ENCODE data around the gene CMSS1. TPM values are rescaled to one million over a fixed set of nuclear protein-coding genes. Genes with fewer than 3 reads are reported as not detected.
"Not testable (repeated sequence)": the region's sequence is repeated elsewhere in the genome, so short reads cannot be mapped to it uniquely, and the experiment has no call there.

CMSS1 gene
- total RNA-seq, 2 experiments from 2014 or later = 95.8 to 106 TPM

DNA sequence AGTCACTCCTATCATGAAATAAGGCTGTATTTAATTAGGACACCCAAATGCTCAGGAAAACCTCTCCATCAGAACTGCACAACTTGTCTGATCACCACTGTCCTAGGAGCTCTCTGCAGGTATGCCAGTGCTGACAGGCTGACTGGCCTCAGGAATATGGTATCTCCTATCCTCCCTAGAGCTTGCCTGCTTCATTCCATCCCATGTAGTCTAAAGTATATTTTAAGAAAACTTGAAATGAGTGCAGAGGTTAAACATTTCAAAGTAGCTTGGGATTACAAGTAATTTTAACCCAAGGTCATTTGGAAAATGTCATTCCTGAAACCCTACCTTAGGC lies 273.0 kb downstream of the CMSS1 start:
- peaks cover 8% of the 10 kb centered on the region for H3K4me1 Mint-ChIP-seq (ENCODE audit: low read depth)
- intact Hi-C loops (cut with micrococcal nuclease) = no loop called here
- no peak overlapping the region for H3K27ac Mint-ChIP-seq
- CTCF ChIA-PET = interaction anchor here (0.9 to 1.4 kb wide), 3 partner anchors 14 to 163 kb away, joined by 4 to 7 read pairs (median 4); no protein-coding TSS in a partner anchor
- H3K36me3 Mint-ChIP-seq (ENCODE audit: low read depth) = peaks cover 5% of the 10 kb centered on the region
- no peak for DNase-seq
- H3K4me3 Mint-ChIP-seq = no peak overlapping the region
- H3K9me3 Mint-ChIP-seq = no peaks in the 10 kb centered on the region
- no peaks in the 10 kb centered on the region for H3K27me3 Mint-ChIP-seq (ENCODE audit: low read depth)

DNA sequence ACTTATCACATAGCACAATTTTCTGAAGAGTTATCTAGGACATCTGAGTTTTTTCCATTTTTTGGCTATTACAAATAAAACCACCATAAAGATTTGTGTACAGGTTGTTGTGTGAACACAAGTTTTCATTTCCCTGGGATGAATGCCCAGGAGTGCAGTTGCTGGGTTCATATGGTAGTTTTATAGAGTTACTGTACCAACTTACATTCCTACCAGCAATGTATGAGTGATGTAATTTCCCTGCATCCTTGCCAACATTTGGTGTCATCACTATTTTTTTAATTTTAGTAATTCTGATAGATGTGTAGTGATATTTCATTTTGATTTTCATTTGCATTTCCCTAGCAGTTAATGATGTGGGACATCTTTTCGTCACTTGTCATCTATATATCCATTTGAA lies 276.2 kb downstream of the CMSS1 start:
- CTCF ChIA-PET = no interaction called here
- Mint-ChIP-seq H3K4me1 (ENCODE audit: low read depth) (peaks cover 2% of the 10 kb centered on the region), H3K9me3 (no peaks in the 10 kb centered on the region), H3K36me3 (ENCODE audit: low read depth) (peaks cover 6% of the 10 kb centered on the region), H3K27me3 (ENCODE audit: low read depth) (no peaks in the 10 kb centered on the region), H3K27ac (no peak overlapping the region), H3K4me3 (no peak overlapping the region)
- intact Hi-C loops (cut with micrococcal nuclease) = no loop called here
- no peak for DNase-seq

DNA sequence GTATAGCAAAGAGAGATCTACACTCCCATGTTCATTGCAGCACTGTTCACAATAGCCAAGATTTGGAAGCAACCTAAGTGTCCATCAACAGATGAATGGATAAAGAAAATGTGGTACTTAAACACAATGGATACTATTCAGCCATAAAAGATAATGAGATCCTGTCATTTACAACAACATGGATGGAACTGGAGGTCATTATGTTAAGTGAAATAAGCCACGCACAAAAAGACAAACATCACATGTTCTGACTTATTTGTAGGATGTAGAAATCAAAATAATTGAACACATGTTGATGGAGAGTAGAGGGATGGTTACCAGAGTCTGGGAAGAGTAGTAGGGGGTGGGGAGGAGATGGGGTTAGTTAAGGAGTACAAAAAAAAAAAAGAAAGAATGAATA lies 278.6 kb downstream of the CMSS1 start:
- H3K27me3 Mint-ChIP-seq (ENCODE audit: low read depth); DNase-seq; H3K9me3 Mint-ChIP-seq; H3K27ac Mint-ChIP-seq; intact Hi-C loops (cut with micrococcal nuclease); H3K4me3 Mint-ChIP-seq; H3K4me1 Mint-ChIP-seq (ENCODE audit: low read depth): not testable (repeated sequence)
- CTCF ChIA-PET = interaction anchor here (1.2 kb wide), 1 partner anchor 11 kb away, joined by 3 read pairs; no protein-coding TSS in a partner anchor
- peaks cover 14% of the 10 kb centered on the region for H3K36me3 Mint-ChIP-seq (ENCODE audit: low read depth)

DNA sequence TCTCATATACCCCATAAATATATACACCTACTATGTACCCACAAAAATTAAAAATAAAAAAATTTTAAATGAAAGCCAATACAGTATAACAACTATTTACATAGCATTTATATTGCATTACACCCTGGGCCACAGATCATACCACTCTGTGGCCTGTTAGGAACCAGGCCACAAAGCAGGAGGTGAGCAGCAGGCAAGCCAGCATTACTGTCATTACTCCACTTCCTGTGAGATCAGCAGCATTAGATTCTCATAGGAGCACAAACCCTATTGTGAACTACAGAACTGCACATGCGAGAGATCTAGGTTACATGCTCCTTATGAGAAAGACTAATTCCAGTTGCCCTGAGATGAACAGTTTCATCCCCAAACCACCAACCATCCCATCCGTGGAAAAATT lies 279.2 kb downstream of the CMSS1 start:
- Mint-ChIP-seq H3K27ac (no peak overlapping the region), H3K4me3 (no peak overlapping the region), H3K4me1 (ENCODE audit: low read depth) (peaks cover 2% of the 10 kb centered on the region), H3K9me3 (no peaks in the 10 kb centered on the region), H3K36me3 (ENCODE audit: low read depth) (peaks cover 15% of the 10 kb centered on the region), H3K27me3 (ENCODE audit: low read depth) (no peaks in the 10 kb centered on the region)
- no peak for DNase-seq
- CTCF ChIA-PET = no interaction called here
- intact Hi-C loops (cut with micrococcal nuclease) = no loop called here

DNA sequence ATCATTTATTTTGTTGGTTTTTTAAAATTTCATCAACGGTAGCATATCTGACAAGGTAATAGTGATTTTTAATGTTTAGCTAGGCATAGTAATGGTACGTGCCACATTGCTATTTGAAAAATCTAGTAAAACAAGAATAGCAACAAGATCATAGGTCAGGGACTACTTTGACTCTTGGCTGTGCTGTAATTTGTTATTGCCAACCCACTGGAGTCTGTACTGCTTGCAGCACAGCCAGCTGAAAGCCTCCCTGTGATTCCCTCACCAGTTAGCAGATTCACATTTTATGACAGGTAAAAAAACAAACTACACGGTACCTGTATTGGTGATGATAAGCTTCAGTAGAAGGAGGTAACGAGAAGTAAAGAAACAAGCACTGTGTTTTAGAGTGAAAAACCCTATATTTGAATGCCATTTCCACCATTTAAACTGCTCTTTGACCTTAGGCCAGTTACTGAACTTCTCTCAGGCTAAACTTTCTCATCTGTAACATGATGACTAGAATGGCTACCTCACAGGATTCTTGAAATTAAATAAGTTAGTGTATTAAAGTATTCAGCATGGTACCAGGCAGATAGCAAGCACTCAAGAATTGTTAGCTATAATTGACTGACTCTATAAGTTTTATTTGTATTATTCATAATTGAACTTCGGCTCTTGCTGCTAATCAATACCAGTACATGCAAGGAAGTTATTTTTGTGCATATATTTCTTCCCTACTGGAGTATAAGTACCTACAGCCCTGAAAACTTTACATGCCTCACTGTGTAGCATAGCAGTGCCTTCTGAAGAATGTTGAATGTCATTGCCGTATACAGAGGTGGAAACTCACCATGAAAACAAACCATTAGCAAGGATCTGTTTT lies 280.5 kb downstream of the CMSS1 start:
- no peaks in the 10 kb centered on the region for H3K27me3 Mint-ChIP-seq (ENCODE audit: low read depth)
- CTCF ChIA-PET = interaction anchor here (0.6 kb wide), 1 partner anchor 254 kb away, joined by 3 read pairs; no protein-coding TSS in a partner anchor
- no peak overlapping the region for H3K27ac Mint-ChIP-seq
- intact Hi-C loops (cut with micrococcal nuclease) = no loop called here
- no peaks in the 10 kb centered on the region for H3K9me3 Mint-ChIP-seq
- peaks cover 16% of the 10 kb centered on the region for H3K36me3 Mint-ChIP-seq (ENCODE audit: low read depth)
- peaks cover 2% of the 10 kb centered on the region for H3K4me1 Mint-ChIP-seq (ENCODE audit: low read depth)
- no peak for DNase-seq
- no peak overlapping the region for H3K4me3 Mint-ChIP-seq

DNA sequence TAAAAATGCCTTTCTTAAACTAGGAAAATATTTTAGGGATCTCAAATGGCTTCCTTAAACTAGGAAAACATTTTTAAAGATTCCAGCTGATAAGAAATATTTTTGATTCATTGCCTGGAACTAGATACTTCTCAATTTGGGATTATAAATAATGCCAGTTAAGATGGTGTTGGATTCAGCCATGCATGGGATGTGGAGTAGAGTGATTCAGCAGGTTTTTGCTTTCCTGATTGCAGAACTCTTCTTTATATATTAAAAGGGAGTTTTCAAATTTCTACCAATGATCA lies 281.1 kb downstream of the CMSS1 start:
- H3K4me1 Mint-ChIP-seq (ENCODE audit: low read depth) = no peaks in the 10 kb centered on the region
- intact Hi-C loops (cut with micrococcal nuclease) = no loop called here
- H3K9me3 Mint-ChIP-seq = no peaks in the 10 kb centered on the region
- CTCF ChIA-PET = no interaction called here
- H3K4me3 Mint-ChIP-seq = no peak overlapping the region
- H3K27ac Mint-ChIP-seq = no peak overlapping the region
- no peaks in the 10 kb centered on the region for H3K27me3 Mint-ChIP-seq (ENCODE audit: low read depth)
- peaks cover 16% of the 10 kb centered on the region for H3K36me3 Mint-ChIP-seq (ENCODE audit: low read depth)
- DNase-seq = no peak

DNA sequence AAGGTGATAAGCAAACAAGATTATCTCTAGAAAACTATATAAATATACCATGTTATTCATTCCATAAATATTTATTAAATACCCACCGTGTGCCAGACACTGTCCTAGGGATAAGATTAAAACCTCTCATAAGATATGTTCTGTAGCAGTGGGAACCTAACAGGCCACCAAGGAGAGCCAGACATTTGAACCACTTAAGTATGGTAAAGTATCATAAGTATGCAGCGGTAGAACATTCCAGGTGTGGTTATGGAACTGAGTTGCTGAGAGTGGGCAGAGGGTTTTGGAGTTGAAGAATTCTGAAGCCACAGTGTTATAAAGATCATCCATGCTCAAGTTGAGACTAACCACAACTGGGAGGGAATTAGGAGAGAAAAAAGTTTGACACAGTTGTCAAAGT lies 282.0 kb downstream of the CMSS1 start:
- H3K27me3 Mint-ChIP-seq (ENCODE audit: low read depth) = no peaks in the 10 kb centered on the region
- no peak overlapping the region for H3K4me3 Mint-ChIP-seq
- peaks cover 14% of the 10 kb centered on the region for H3K36me3 Mint-ChIP-seq (ENCODE audit: low read depth)
- no peaks in the 10 kb centered on the region for H3K4me1 Mint-ChIP-seq (ENCODE audit: low read depth)
- intact Hi-C loops (cut with micrococcal nuclease) = no loop called here
- DNase-seq = no peak
- H3K27ac Mint-ChIP-seq = no peak overlapping the region
- no peaks in the 10 kb centered on the region for H3K9me3 Mint-ChIP-seq
- CTCF ChIA-PET = no interaction called here

DNA sequence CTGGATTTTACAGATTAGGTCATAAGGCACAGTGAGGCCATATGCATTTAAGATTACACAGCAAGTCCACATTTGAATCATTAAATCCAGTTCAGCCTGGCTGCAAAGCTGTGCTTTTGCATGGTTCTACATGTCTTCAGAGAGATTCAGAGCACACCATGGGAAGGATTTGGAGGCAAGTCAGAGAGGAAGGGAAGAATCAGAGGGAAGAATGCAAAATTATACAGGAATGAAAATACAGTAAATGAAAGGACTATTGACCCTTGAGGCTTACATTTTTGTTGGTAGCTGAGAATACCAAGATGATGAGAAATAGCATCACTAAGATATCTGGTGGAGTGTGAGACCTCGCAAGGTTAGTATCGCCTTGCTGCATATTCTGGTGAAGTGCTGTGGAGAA lies 282.8 kb downstream of the CMSS1 start:
- no peak for DNase-seq
- H3K9me3 Mint-ChIP-seq = no peaks in the 10 kb centered on the region
- intact Hi-C loops (cut with micrococcal nuclease) = no loop called here
- CTCF ChIA-PET = no interaction called here
- H3K27ac Mint-ChIP-seq = no peak overlapping the region
- peaks cover 8% of the 10 kb centered on the region for H3K4me1 Mint-ChIP-seq (ENCODE audit: low read depth)
- H3K36me3 Mint-ChIP-seq (ENCODE audit: low read depth) = peaks cover 12% of the 10 kb centered on the region
- no peaks in the 10 kb centered on the region for H3K27me3 Mint-ChIP-seq (ENCODE audit: low read depth)
- no peak overlapping the region for H3K4me3 Mint-ChIP-seq

DNA sequence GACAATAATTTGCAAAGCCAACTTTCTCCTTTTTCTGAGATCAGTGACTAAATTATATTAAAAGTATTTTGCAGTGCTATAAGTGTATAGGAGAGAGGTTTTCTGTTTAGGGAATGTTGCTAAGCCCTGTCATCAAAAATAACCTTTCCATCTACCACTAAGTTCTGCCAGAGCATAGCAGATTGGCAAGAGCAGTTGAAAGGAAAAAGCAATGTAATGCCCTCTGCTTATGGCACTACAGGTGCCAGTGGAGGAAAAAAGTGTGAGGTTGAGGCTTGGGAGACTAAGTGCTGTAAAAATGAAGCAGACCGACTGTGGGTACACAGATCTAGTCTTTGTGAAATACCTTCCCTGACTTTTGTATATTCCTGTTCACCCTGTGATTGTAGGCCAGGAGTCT lies 285.1 kb downstream of the CMSS1 start:
- Mint-ChIP-seq H3K9me3 (no peaks in the 10 kb centered on the region), H3K4me1 (ENCODE audit: low read depth) (peaks cover 24% of the 10 kb centered on the region), H3K27ac (no peak overlapping the region), H3K4me3 (no peak overlapping the region), H3K27me3 (ENCODE audit: low read depth) (no peaks in the 10 kb centered on the region), H3K36me3 (ENCODE audit: low read depth) (peaks cover 10% of the 10 kb centered on the region)
- DNase-seq = no peak
- CTCF ChIA-PET = no interaction called here
- intact Hi-C loops (cut with micrococcal nuclease) = no loop called here

DNA sequence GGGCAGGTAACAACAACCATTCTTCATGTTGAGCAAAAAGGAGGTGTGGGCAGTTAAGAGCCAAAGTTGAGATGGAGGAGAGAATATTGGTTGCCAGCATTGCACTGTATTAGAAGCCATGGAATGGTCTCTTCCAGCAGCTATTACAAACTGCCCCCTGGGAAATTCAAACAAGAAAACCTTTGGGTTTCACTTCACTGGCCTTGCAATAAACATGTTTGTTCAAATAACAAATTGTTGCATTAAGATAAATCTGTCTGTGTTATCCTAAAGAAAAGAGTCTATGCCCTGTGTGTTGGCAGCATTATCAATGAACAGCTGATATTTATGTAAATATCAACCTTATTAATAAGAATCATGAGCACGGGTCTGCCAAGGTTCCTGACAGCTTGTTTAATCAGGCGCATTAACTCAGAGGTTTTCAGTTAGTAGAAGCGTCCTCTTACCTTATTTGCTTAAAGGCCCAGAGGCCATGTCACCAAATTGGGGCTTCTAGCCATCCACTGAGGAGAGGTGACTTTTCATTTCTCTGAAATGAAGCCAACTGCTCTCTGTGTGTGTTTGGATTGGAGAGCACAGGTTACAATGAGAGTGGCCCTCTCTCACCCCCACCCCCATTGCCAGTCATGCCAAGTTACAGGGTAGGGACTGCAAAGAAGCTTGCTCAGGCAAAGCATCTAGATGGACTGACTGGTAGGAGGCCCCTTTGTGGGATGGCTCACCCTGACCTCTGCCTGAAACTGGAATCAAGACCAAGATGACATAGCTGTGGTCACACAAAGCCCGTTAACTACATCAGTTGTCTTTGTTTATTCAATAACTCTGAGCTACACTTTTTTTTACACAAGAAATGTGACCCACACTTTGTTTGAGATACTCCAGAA lies 286.1 kb downstream of the CMSS1 start:
- CTCF ChIA-PET = interaction anchor here (0.9 to 4.1 kb wide), 3 partner anchors 13 to 35 kb away, joined by 4 to 14 read pairs (median 5); no protein-coding TSS in a partner anchor
- DNase-seq = no peak

DNA sequence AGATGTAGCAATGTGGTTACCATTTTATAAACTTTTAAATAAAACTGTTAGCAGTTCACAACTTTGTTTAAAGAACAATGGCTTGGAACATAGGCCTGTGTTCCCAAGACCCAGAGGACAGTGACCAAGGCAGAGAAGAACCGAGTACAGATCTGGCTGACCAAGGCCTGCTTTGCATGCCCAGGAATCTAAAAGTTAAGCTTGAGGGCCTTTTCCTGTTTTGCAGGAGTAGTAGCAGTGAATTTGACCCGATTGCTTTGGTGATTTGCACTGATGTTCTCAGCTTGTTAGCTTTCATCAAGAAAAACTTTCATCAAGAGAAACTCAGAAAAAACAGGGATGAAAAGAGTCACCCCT lies 286.8 kb downstream of the CMSS1 start:
- intact Hi-C loops (cut with micrococcal nuclease) = loop anchor here (2.0 kb wide), 1 partner anchor 32 kb away; no protein-coding TSS in a partner anchor
- Mint-ChIP-seq H3K4me1 (ENCODE audit: low read depth) (peaks cover 24% of the 10 kb centered on the region), H3K36me3 (ENCODE audit: low read depth) (peaks cover 10% of the 10 kb centered on the region), H3K9me3 (no peaks in the 10 kb centered on the region), H3K27me3 (ENCODE audit: low read depth) (no peaks in the 10 kb centered on the region), H3K27ac (peak overlapping the region; percentile 33), H3K4me3 (no peak overlapping the region)
- CTCF ChIA-PET = interaction anchor here (0.9 to 4.1 kb wide), 3 partner anchors 14 to 35 kb away, joined by 4 to 14 read pairs (median 5); no protein-coding TSS in a partner anchor
- DNase-seq = no peak

More for the DNA sequence above, 286.1 kb downstream of the CMSS1 start:
- Mint-ChIP-seq H3K4me1 (ENCODE audit: low read depth) (peaks cover 24% of the 10 kb centered on the region), H3K9me3 (no peaks in the 10 kb centered on the region), H3K4me3 (no peak overlapping the region), H3K27ac (no peak overlapping the region), H3K27me3 (ENCODE audit: low read depth) (no peaks in the 10 kb centered on the region), H3K36me3 (ENCODE audit: low read depth) (peaks cover 10% of the 10 kb centered on the region)
- intact Hi-C loops (cut with micrococcal nuclease) = loop anchor here (2.0 kb wide), 1 partner anchor 31 kb away; no protein-coding TSS in a partner anchor

DNA sequence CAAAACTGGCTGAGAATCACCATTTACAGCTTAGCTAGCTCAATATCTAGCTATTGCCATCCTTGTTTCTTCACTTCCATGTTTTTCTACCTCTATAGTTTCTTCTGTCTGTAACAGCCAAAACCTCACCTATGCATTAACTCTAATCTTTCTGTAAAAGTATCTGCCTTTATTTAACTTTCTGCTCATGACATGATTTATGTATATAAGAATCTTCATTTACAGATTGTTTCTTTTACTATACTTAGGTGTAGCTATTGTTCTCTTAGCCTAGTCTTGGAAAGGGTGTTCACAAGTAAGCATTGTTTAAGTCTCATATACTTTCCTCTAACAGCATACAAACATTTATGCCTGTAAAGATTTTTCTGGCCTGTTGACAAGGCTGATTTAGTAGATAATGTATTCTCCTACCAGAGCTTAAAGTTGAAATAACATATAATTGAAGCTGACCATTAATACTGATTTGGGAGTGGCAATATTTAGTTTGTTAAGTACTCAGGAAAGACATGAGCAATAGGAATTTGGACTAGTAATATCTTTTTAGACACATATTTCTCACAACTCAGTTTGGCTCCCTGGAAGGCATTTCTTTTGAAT lies 287.3 kb downstream of the CMSS1 start:
- CTCF ChIA-PET = interaction anchor here (0.9 to 4.1 kb wide), 4 partner anchors 15 to 149 kb away, joined by 3 to 14 read pairs (median 4); no protein-coding TSS in a partner anchor
- intact Hi-C loops (cut with micrococcal nuclease) = loop anchor here (2.0 kb wide), 1 partner anchor 32 kb away; no protein-coding TSS in a partner anchor
- no peak overlapping the region for H3K4me3 Mint-ChIP-seq
- peak overlapping the region; percentile 89 for H3K27ac Mint-ChIP-seq
- H3K36me3 Mint-ChIP-seq (ENCODE audit: low read depth) = peaks cover 10% of the 10 kb centered on the region
- H3K4me1 Mint-ChIP-seq (ENCODE audit: low read depth) = peaks cover 24% of the 10 kb centered on the region
- DNase-seq = no peak
- no peaks in the 10 kb centered on the region for H3K27me3 Mint-ChIP-seq (ENCODE audit: low read depth)
- H3K9me3 Mint-ChIP-seq = no peaks in the 10 kb centered on the region

All from activated naive CD4-positive, alpha-beta T cell treated with anti-CD3 and anti-CD28 coated beads for 36 hours (primary cell).